Measurements from ENCODE around the gene ATP11A. TPM values are rescaled to one million over a fixed set of nuclear protein-coding genes. Genes with fewer than 3 reads are reported as not detected.

The ATP11A gene
- total RNA-seq, 4 donors from 2014 or later: 18.6 to 30.3 (median 26.8) TPM

- TF ChIP-seq, protein P1, sequence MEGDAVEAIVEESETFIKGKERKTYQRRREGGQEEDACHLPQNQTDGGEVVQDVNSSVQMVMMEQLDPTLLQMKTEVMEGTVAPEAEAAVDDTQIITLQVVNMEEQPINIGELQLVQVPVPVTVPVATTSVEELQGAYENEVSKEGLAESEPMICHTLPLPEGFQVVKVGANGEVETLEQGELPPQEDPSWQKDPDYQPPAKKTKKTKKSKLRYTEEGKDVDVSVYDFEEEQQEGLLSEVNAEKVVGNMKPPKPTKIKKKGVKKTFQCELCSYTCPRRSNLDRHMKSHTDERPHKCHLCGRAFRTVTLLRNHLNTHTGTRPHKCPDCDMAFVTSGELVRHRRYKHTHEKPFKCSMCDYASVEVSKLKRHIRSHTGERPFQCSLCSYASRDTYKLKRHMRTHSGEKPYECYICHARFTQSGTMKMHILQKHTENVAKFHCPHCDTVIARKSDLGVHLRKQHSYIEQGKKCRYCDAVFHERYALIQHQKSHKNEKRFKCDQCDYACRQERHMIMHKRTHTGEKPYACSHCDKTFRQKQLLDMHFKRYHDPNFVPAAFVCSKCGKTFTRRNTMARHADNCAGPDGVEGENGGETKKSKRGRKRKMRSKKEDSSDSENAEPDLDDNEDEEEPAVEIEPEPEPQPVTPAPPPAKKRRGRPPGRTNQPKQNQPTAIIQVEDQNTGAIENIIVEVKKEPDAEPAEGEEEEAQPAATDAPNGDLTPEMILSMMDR (IDR thresholded peaks at IDR 0.05; ENCODE audit: low read depth): no peak
Measured at GRCh38 chr13:112826565-112826964, 136.7 kb downstream of the ATP11A start.

GRCh38 chr13:112828082-112828699 is 138.4 kb downstream of the ATP11A start:
- TF ChIP-seq, protein P1 (IDR thresholded peaks at IDR 0.05; ENCODE audit: low read depth): no peak

GRCh38 chr13:112828756-112829155 is 138.9 kb downstream of the ATP11A start:
- TF ChIP-seq, protein P1 (IDR thresholded peaks at IDR 0.05; ENCODE audit: low read depth): no peak

DNA sequence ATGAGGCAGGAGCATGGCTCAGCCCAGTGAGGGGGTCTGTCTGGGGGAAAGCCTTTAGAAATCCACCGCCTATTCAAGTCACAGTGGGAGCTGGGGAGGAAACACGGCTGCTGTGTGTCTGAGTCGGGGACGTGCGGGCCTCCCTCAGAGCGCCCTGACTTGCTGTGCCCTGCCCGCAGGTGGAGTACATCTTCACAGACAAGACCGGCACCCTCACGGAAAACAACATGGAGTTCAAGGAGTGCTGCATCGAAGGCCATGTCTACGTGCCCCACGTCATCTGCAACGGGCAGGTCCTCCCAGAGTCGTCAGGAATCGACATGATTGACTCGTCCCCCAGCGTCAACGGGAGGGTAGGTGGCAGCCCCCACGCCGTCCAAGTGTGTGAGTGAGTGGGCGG is 141.4 kb downstream of the ATP11A start:
- TF ChIP-seq, protein P1 (IDR thresholded peaks at IDR 0.05; ENCODE audit: low read depth): no peak

DNA sequence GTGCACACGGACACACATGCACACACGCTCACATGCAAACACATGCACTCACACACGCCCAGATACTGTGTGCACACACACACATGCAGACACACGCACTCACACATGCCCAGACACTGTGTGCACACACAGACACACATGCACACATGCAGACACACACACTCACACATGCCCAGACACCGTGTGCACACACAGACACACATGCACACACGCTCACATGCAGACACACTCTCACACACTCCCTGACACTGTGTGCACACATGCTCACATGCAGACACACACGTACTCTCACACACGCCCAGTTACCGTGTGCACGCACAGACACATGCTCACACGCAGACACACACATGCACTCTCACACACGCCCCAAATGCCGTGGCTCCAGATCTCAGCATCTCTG is 142.0 kb downstream of the ATP11A start:
- TF ChIP-seq, protein P1 (IDR thresholded peaks at IDR 0.05; ENCODE audit: low read depth): no peak

DNA sequence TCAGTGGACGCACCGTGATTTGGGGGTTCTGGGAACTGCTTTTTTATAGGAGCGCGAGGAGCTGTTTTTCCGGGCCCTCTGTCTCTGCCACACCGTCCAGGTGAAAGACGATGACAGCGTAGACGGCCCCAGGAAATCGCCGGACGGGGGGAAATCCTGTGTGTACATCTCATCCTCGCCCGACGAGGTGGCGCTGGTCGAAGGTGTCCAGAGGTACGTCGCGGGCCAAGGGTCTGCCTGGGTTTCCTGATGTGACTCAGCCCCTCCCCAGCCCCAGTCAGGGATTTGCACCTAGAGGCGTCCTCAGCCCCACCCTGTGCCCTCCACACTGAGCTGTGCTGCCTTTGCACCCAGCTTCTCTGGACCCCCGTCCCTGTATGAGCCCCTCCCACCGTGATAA is 143.0 kb downstream of the ATP11A start:
- TF ChIP-seq, protein P1 (IDR thresholded peaks at IDR 0.05; ENCODE audit: low read depth): no peak

- TF ChIP-seq, protein P1 (IDR thresholded peaks at IDR 0.05; ENCODE audit: low read depth): no peak
Measured at GRCh38 chr13:112833551-112834257, 143.9 kb downstream of the ATP11A start.
